IMR-90 (cell line): ENCODE data around the gene CXCL16. TPM values are rescaled to one million over a fixed set of nuclear protein-coding genes. Genes with fewer than 3 reads are reported as not detected.

Experiments used
- ATAC-seq: fragments of 200-7000 bp; cut with Tn5 transposase; 2 replicates; pipeline ENCODE4 v1.9.1; 2020; ENCODE audit warnings: low read depth, mild to moderate bottlenecking, moderate library complexity
- BruUV-seq: library from RNA; stranded (reverse); fragments of 400-500 nt; replicated peaks from 2 replicates; lab custom pipeline; 2021; lab: Mats Ljungman, UMichigan
- CTCF ChIA-PET: fragments of 300-600 bp; formaldehyde crosslinking; extraction: SDS; loops from one replicate; lab custom pipeline; 2021; ENCODE audit warnings: antibody characterized with exemption; lab: Yijun Ruan, JAX
- POLR2A ChIA-PET: fragments of 300-600 bp; sonication (Branson Sonifier 250); formaldehyde crosslinking; loops from one replicate; lab custom pipeline; 2022; ENCODE audit warnings: antibody characterized with exemption; ENCODE audit not compliant: unreplicated experiment; lab: Charles Lee
- DNase-seq: peaks from one replicate; pipeline ENCODE4 v3.0.0; 2013
- H2AFZ ChIP-seq: replicated peaks from 2 replicates; pipeline ENCODE3; 2013; ENCODE audit warnings: low read length, mild to moderate bottlenecking; ENCODE audit not compliant: poor library complexity
- H2AK5ac ChIP-seq: 2 replicates; pipeline ENCODE4 v1.6.1; 2013; ENCODE audit warnings: low read depth, low read length, inconsistent platforms
- H2AK9ac ChIP-seq: replicated peaks from 2 replicates; pipeline ENCODE3; 2013; ENCODE audit warnings: mild to moderate bottlenecking, low read depth, low read length, moderate library complexity; ENCODE audit not compliant: poor library complexity
- H2BK120ac ChIP-seq: 2 replicates; pipeline ENCODE4 v1.6.1; 2013; ENCODE audit warnings: low read depth, low read length, inconsistent platforms
- H2BK15ac ChIP-seq: 3 replicates; pipeline ENCODE4 v1.6.1; 2013; ENCODE audit warnings: low read depth, low read length, inconsistent platforms
- H2BK20ac ChIP-seq: 2 replicates; pipeline ENCODE4 v1.6.1; 2013; ENCODE audit warnings: low read depth, mild to moderate bottlenecking, inconsistent platforms, low read length, moderate library complexity
- H2BK5ac ChIP-seq: 2 replicates; pipeline ENCODE4 v1.6.1; 2013; ENCODE audit warnings: mild to moderate bottlenecking, low read depth, low read length, inconsistent platforms; ENCODE audit not compliant: poor library complexity, severe bottlenecking
- H3K14ac ChIP-seq: replicated peaks from 2 replicates; pipeline ENCODE4 v1.6.1; 2013; ENCODE audit warnings: low read depth, low read length, inconsistent platforms
- H3K18ac ChIP-seq: 2 replicates; pipeline ENCODE4 v1.6.1; 2013; ENCODE audit warnings: low read depth, low read length, control low read depth
- H3K23ac ChIP-seq: 2 replicates; pipeline ENCODE4 v1.6.1; 2013; ENCODE audit warnings: low read depth, low read length, inconsistent platforms
- H3K27ac ChIP-seq: 2 replicates; pipeline ENCODE4 v1.5.1; 2013; ENCODE audit warnings: mild to moderate bottlenecking, control low read depth, low read length; ENCODE audit not compliant: insufficient read depth
- H3K27me3 ChIP-seq: 2 replicates; pipeline ENCODE4 v1.6.1; 2013; ENCODE audit warnings: low read length; ENCODE audit not compliant: control insufficient read depth, insufficient read depth
- H3K36me3 ChIP-seq: 2 replicates; pipeline ENCODE4 v1.6.1; 2013; ENCODE audit warnings: low read length, mixed read lengths; ENCODE audit not compliant: control insufficient read depth, insufficient read depth
- H3K4ac ChIP-seq: 2 replicates; pipeline ENCODE4 v1.6.1; 2013; ENCODE audit warnings: low read depth, low read length, inconsistent platforms
- H3K4me1 ChIP-seq: 2 replicates; pipeline ENCODE4 v1.6.1; 2013; ENCODE audit warnings: low read length, mixed read lengths; ENCODE audit not compliant: control insufficient read depth, insufficient read depth
- H3K4me2 ChIP-seq: 2 replicates; pipeline ENCODE4 v1.6.1; 2013; ENCODE audit warnings: low read depth, mild to moderate bottlenecking, control low read depth, low read length, moderate library complexity
- H3K4me3 ChIP-seq: 2 replicates; pipeline ENCODE4 v1.5.1; 2013; ENCODE audit warnings: low read depth, mild to moderate bottlenecking, control low read depth, low read length, moderate library complexity; ENCODE audit not compliant: insufficient read depth
- H3K56ac ChIP-seq: 2 replicates; pipeline ENCODE4 v1.6.1; 2013; ENCODE audit warnings: low read length, inconsistent platforms; ENCODE audit not compliant: insufficient read depth; ENCODE audit errors: extremely low read depth
- H3K79me1 ChIP-seq, 2 experiments: 2 replicates each; pipeline ENCODE4 v1.6.1; 2013; ENCODE audit warnings: low read length in 2 of 2, inconsistent platforms in 1 of 2, low read depth in 1 of 2
- H3K9ac ChIP-seq: 2 replicates; pipeline ENCODE4 v1.6.1; 2013; ENCODE audit warnings: low read depth, low read length, control low read depth
- H3K9me1 ChIP-seq: 2 replicates; pipeline ENCODE4 v1.6.1; 2013; ENCODE audit warnings: low read length, inconsistent platforms; ENCODE audit not compliant: insufficient read depth
- H3K9me3 ChIP-seq: 2 replicates; pipeline ENCODE4 v1.6.1; 2013; ENCODE audit warnings: low read length; ENCODE audit not compliant: control insufficient read depth, insufficient read depth
- H4K20me1 ChIP-seq: 2 replicates; pipeline ENCODE4 v1.6.1; 2013; ENCODE audit warnings: low read length, inconsistent platforms; ENCODE audit not compliant: insufficient read depth
- H4K5ac ChIP-seq: 2 replicates; pipeline ENCODE4 v1.6.1; 2013; ENCODE audit warnings: mild to moderate bottlenecking, low read depth, low read length, control low read depth
- H4K8ac ChIP-seq, 2 experiments: 2 replicates each; pipeline ENCODE4 v1.6.1; 2013; ENCODE audit warnings: low read depth in 2 of 2, low read length in 2 of 2, control low read depth in 1 of 2, inconsistent platforms in 1 of 2
- H4K91ac ChIP-seq: 2 replicates; pipeline ENCODE4 v1.6.1; 2013; ENCODE audit warnings: low read depth, low read length, inconsistent platforms; ENCODE audit not compliant: insufficient read depth
- BHLHE40 ChIP-seq: fragments of 150-350 bp; IDR thresholded peaks from 2 replicates; pipeline ENCODE4 v1.6.1; 2016; ENCODE audit warnings: mild to moderate bottlenecking, low read depth, low read length
- RFX5 ChIP-seq: IDR thresholded peaks from 2 replicates; pipeline ENCODE4 v1.8.0; 2012; ENCODE audit warnings: low read depth, mild to moderate bottlenecking, low read length, moderate library complexity
- WGBS, 2 experiments: methylation state at CpG; one replicate each; pipeline versions ENCODE4 v1.1.5 to v1.1.7; 2013; ENCODE audit warnings: missing lambda C conversion rate in 2 of 2; ENCODE audit not compliant: insufficient read length in 1 of 2; ENCODE audit errors: extremely low coverage in 2 of 2; 5-methylcytosine and 5-hydroxymethylcytosine counted together
- dilution Hi-C: fragments of 300-500 bp; cut with HindIII; formaldehyde crosslinking; loops from one replicate; pipeline ENCODE4 v1.14.3; 2018; ENCODE audit warnings: low sequenced_read_pairs; ENCODE audit not compliant: unreplicated experiment
- in situ Hi-C: fragments of 300-500 bp; cut with MboI; formaldehyde crosslinking; loops from 3 replicates; pipeline ENCODE4 v1.14.3; 2019; ENCODE audit warnings: low sequenced_read_pairs, inconsistent platforms, mixed read lengths
- intact Hi-C: fragments of 100-400 bp; cut with micrococcal nuclease; formaldehyde crosslinking; loops from 2 replicates; pipeline ENCODE4 v1.10.0; 2022
- polyA plus RNA-seq, 3 experiments: library from polyadenylated mRNA; depleted of rRNA; stranded (reverse); fragments of >200 nt; gene quantifications; 2 replicates each; pipeline ENCODE4 v1.2.3, GENCODE V29; 2012; ENCODE audit warnings: low replicate concordance in 1 of 3
- total RNA-seq: library from RNA; depleted of rRNA; stranded (reverse); fragments of >200 nt; gene quantifications from 2 replicates; pipeline ENCODE4 v1.2.3, GENCODE V29; 2012
- TF ChIP-seq, protein P1 (sequence below): conservative IDR thresholded peaks from 2 replicates; pipeline ENCODE4 v1.5.1; 2012; ENCODE audit warnings: mild to moderate bottlenecking, low read depth, low read length, improper control_type of control experiment
- TF ChIP-seq, protein P2 (sequence below): fragments of 150-350 bp; IDR thresholded peaks from 2 replicates; pipeline ENCODE4 v1.6.1; 2017; ENCODE audit warnings: mild to moderate bottlenecking, antibody characterized with exemption, low read length, low read depth

CXCL16 gene
- total and polyA plus RNA-seq, 2 of the 4 experiments (the other 2 are of a cell fraction): 0.36 to 1.6 TPM

DNA sequence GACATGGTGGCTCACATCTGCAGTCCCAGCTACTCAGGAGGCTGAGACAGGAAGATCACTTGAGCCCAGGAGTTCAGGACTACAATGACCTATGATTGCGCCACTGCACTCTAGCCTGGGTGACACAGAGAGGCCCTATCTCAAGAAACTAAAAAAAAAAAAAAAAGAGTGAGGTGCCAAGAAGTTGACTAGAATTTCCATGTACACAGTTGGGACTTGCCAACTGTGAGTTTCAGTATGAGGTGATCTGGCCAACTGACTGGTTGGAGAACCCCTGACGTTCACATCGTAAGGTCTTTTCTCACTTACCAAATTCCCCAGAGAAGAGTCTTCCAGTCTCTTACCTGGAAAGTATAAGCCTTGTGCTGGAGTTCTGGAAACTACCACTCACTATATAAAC, 11.6 kb downstream of the CXCL16 start:
- DNase-seq (no peak), ATAC-seq (no peak)
- Histone ChIP-seq H3K4me2 (no peak overlapping the region), H2BK120ac (no peak overlapping the region), H3K4me1 (no peaks in the 10 kb centered on the region), H3K27me3 (peaks cover 8% of the 10 kb centered on the region), H3K23ac (no peak overlapping the region), H4K8ac (no peak overlapping the region), H4K91ac (no peak overlapping the region), H3K9me3 (no peaks in the 10 kb centered on the region), H3K4me3 (no peak overlapping the region), H3K9ac (no peak overlapping the region), H3K18ac (no peak overlapping the region), H3K14ac (no peak overlapping the region), H3K79me1 (peaks cover 0 to 8% of the 10 kb centered on the region in 2 experiments; a peak in 1 of 4 replicates), H2BK15ac (no peak overlapping the region), H3K56ac (no peak overlapping the region), H3K4ac (no peak overlapping the region), H3K9me1 (no peaks in the 10 kb centered on the region), H3K27ac (no peak overlapping the region), H2AK9ac (no peak overlapping the region), H2AFZ (no peak overlapping the region), H2BK5ac (no peak overlapping the region), H2BK20ac (no peak overlapping the region), H2AK5ac (no peak overlapping the region), H4K5ac (no peak overlapping the region), H3K36me3 (no peaks in the 10 kb centered on the region; the same call in 1 of the 2 replicates), H4K20me1 (no peaks in the 10 kb centered on the region)
- ChIA-PET POLR2A (no interaction called here), CTCF (no interaction called here)
- TF ChIP-seq, protein P1, sequence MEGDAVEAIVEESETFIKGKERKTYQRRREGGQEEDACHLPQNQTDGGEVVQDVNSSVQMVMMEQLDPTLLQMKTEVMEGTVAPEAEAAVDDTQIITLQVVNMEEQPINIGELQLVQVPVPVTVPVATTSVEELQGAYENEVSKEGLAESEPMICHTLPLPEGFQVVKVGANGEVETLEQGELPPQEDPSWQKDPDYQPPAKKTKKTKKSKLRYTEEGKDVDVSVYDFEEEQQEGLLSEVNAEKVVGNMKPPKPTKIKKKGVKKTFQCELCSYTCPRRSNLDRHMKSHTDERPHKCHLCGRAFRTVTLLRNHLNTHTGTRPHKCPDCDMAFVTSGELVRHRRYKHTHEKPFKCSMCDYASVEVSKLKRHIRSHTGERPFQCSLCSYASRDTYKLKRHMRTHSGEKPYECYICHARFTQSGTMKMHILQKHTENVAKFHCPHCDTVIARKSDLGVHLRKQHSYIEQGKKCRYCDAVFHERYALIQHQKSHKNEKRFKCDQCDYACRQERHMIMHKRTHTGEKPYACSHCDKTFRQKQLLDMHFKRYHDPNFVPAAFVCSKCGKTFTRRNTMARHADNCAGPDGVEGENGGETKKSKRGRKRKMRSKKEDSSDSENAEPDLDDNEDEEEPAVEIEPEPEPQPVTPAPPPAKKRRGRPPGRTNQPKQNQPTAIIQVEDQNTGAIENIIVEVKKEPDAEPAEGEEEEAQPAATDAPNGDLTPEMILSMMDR: no peak
- TF ChIP-seq RFX5 (no peak), BHLHE40 (no peak)
- TF ChIP-seq, protein P2, sequence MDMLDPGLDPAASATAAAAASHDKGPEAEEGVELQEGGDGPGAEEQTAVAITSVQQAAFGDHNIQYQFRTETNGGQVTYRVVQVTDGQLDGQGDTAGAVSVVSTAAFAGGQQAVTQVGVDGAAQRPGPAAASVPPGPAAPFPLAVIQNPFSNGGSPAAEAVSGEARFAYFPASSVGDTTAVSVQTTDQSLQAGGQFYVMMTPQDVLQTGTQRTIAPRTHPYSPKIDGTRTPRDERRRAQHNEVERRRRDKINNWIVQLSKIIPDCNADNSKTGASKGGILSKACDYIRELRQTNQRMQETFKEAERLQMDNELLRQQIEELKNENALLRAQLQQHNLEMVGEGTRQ: no peak
- dilution Hi-C loops: no loop called here
- intact Hi-C loops: no loop called here
- no TSS peak for BruUV-seq
- in situ Hi-C loops: no loop called here
- no CpG with 5 or more reads among the region's 3 CpGs for WGBS, 2 experiments
